ENCODE measurements around the gene HIVEP3.

HIVEP3 gene

GRCh38 chr1:41935226-41935625, 16.5 kb upstream of the HIVEP3 start (continued):
- TF ChIP-seq RBAK (tag by site-specific recombination; IDR thresholded peaks at IDR 0.05) (no peak), SETDB1 (IDR thresholded peaks at IDR 0.05; ENCODE audit: insufficient read length, low read length) (no peak), ZNF501 (tag by site-specific recombination; IDR thresholded peaks at IDR 0.05) (no peak), ZNF626 (tag by site-specific recombination; IDR thresholded peaks at IDR 0.05) (no peak), ZNF555 (tag by site-specific recombination; conservative IDR thresholded peaks at IDR 0.05) (no peak)
- TF ChIP-seq, protein P1, sequence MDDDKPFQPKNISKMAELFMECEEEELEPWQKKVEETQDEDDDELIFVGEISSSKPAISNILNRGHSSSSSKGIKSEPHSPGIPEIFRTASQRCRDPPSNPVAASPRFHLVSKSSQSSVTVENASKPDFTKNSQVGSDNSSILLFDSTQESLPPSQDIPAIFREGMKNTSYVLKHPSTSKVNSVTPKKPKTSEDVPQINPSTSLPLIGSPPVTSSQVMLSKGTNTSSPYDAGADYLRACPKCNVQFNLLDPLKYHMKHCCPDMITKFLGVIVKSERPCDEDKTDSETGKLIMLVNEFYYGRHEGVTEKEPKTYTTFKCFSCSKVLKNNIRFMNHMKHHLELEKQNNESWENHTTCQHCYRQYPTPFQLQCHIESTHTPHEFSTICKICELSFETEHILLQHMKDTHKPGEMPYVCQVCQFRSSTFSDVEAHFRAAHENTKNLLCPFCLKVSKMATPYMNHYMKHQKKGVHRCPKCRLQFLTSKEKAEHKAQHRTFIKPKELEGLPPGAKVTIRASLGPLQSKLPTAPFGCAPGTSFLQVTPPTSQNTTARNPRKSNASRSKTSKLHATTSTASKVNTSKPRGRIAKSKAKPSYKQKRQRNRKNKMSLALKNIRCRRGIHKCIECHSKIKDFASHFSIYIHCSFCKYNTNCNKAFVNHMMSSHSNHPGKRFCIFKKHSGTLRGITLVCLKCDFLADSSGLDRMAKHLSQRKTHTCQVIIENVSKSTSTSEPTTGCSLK (tag by site-specific recombination; IDR thresholded peaks at IDR 0.05): no peak

- ChIA-PET POLR2A (no interaction called here), CTCF (no interaction called here)
- Histone ChIP-seq H3K4me3 (ENCODE audit: low read depth, low read length) (no peak overlapping the region), H3K36me3 (ENCODE audit: control insufficient read depth in 2 of 2, insufficient read depth in 1 of 2, low read length in 2 of 2) (no peaks in the 10 kb centered on the region), H3K4me1 (ENCODE audit: control insufficient read depth, insufficient read depth, low read length) (no peaks in the 10 kb centered on the region), H3K9me3 (ENCODE audit: control insufficient read depth, insufficient read depth, low read depth, low read length) (no peaks in the 10 kb centered on the region), H3K27ac (ENCODE audit: extremely low read depth, low read depth, low read length) (no peak overlapping the region)
- no peak for TF ChIP-seq ZNF548 (tag by site-specific recombination; IDR thresholded peaks at IDR 0.05)
- no peak for TF ChIP-seq ZNF747 (tag by site-specific recombination; IDR thresholded peaks at IDR 0.05)
- TF ChIP-seq, protein P2, sequence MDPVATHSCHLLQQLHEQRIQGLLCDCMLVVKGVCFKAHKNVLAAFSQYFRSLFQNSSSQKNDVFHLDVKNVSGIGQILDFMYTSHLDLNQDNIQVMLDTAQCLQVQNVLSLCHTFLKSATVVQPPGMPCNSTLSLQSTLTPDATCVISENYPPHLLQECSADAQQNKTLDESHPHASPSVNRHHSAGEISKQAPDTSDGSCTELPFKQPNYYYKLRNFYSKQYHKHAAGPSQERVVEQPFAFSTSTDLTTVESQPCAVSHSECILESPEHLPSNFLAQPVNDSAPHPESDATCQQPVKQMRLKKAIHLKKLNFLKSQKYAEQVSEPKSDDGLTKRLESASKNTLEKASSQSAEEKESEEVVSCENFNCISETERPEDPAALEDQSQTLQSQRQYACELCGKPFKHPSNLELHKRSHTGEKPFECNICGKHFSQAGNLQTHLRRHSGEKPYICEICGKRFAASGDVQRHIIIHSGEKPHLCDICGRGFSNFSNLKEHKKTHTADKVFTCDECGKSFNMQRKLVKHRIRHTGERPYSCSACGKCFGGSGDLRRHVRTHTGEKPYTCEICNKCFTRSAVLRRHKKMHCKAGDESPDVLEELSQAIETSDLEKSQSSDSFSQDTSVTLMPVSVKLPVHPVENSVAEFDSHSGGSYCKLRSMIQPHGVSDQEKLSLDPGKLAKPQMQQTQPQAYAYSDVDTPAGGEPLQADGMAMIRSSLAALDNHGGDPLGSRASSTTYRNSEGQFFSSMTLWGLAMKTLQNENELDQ (tag by site-specific recombination; IDR thresholded peaks at IDR 0.05; ENCODE audit: low read depth): no peak
- no peak for TF ChIP-seq ZNF510 (tag by site-specific recombination; IDR thresholded peaks at IDR 0.05; ENCODE audit: insufficient replicate concordance)
- no peak for TF ChIP-seq ZBTB48 (tag by site-specific recombination; IDR thresholded peaks at IDR 0.05)
- TF ChIP-seq, protein P3, sequence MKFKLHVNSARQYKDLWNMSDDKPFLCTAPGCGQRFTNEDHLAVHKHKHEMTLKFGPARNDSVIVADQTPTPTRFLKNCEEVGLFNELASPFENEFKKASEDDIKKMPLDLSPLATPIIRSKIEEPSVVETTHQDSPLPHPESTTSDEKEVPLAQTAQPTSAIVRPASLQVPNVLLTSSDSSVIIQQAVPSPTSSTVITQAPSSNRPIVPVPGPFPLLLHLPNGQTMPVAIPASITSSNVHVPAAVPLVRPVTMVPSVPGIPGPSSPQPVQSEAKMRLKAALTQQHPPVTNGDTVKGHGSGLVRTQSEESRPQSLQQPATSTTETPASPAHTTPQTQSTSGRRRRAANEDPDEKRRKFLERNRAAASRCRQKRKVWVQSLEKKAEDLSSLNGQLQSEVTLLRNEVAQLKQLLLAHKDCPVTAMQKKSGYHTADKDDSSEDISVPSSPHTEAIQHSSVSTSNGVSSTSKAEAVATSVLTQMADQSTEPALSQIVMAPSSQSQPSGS (tag by site-specific recombination; IDR thresholded peaks at IDR 0.05; ENCODE audit: low read depth): no peak
- TF ChIP-seq ZFP41 (tag by site-specific recombination; IDR thresholded peaks at IDR 0.05; ENCODE audit: borderline replicate concordance): no peak
- TF ChIP-seq, protein P4, sequence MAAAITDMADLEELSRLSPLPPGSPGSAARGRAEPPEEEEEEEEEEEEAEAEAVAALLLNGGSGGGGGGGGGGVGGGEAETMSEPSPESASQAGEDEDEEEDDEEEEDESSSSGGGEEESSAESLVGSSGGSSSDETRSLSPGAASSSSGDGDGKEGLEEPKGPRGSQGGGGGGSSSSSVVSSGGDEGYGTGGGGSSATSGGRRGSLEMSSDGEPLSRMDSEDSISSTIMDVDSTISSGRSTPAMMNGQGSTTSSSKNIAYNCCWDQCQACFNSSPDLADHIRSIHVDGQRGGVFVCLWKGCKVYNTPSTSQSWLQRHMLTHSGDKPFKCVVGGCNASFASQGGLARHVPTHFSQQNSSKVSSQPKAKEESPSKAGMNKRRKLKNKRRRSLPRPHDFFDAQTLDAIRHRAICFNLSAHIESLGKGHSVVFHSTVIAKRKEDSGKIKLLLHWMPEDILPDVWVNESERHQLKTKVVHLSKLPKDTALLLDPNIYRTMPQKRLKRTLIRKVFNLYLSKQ (tag by site-specific recombination; IDR thresholded peaks at IDR 0.05; ENCODE audit: borderline replicate concordance): no peak
- no peak for TF ChIP-seq REPIN1 (tag by site-specific recombination; IDR thresholded peaks at IDR 0.05; ENCODE audit: low read depth)
- no peak for TF ChIP-seq ZNF184 (tag by site-specific recombination; IDR thresholded peaks at IDR 0.05)
- TF ChIP-seq SCRT2 (tag by site-specific recombination; IDR thresholded peaks at IDR 0.05): no peak
- no peak for TF ChIP-seq ZNF391 (tag by site-specific recombination; IDR thresholded peaks at IDR 0.05; ENCODE audit: borderline replicate concordance, low read depth)
- TF ChIP-seq ZBTB44 (tag by site-specific recombination; IDR thresholded peaks at IDR 0.05): no peak
- no peak for TF ChIP-seq TRIM28 (IDR thresholded peaks at IDR 0.05; ENCODE audit: borderline replicate concordance, low read length)
- TF ChIP-seq ZNF324 (tag by site-specific recombination; IDR thresholded peaks at IDR 0.05): no peak
- no peak for TF ChIP-seq KLF7 (tag by site-specific recombination; IDR thresholded peaks at IDR 0.05; ENCODE audit: borderline replicate concordance)
Measured at GRCh38 chr1:41933106-41933505, 14.4 kb upstream of the HIVEP3 start.

Measured in HEK293 (cell line).